ENCODE measurements around the gene TMEM151B.
A peak's percentile ranks its signal among the peaks of the same experiment; 100 is the strongest.

Gene TMEM151B

GRCh38 chr6:44232676-44233566 is 37.3 kb upstream of the TMEM151B start:
- ATAC-seq (no peak), DNase-seq (no peak)

GRCh38 chr6:44233567-44234100 is 36.6 kb upstream of the TMEM151B start:
- no peak for ATAC-seq

DNA sequence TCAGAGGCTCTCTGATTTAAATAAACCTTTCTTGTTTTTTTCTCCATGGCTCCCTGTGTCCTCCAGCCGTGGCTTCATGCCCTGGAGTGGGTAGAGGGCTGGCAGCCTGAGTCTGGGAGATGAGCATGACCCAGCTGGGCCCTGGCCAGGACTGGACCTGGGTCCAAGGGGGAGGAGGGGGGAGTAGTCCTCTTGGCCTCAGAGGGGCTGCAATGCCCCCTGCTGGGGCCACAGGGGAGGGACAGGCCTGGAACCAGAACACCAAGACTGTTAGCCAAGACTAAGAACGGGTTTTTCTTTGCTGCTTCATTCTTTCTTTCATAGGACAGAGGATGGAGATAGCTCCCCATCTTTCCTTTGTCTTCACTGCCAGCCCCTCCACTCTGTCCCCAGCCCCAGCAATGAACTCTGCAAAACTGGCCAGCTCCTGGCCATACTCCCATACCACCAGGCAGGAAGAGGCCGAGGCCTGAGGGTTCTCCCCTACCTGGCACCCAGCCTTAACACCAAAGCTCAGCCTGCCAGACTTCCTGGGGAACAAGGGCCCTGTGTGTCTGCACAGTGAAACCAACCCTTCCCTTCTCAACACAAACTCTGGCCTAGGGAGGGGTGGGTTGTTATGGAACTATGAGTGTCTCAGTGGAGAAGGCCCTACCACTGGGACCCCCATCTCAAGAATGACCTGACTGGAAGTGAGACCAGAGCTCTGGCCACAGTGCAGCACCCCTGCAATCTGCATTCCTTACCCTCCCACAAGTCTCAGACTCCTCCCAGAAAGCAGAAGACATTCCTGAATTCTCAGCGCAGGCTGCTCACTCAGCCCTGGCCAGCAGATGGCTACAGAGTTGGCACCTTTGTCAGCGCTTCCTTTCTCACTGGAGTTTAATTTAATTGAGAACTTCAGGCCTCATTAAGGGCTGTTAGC is 35.9 kb upstream of the TMEM151B start:
- DNase-seq (peak; percentile 43), ATAC-seq (no peak)

More at GRCh38 chr6:44233567-44234100, 36.6 kb upstream of the TMEM151B start:
- DNase-seq = no peak

DNA sequence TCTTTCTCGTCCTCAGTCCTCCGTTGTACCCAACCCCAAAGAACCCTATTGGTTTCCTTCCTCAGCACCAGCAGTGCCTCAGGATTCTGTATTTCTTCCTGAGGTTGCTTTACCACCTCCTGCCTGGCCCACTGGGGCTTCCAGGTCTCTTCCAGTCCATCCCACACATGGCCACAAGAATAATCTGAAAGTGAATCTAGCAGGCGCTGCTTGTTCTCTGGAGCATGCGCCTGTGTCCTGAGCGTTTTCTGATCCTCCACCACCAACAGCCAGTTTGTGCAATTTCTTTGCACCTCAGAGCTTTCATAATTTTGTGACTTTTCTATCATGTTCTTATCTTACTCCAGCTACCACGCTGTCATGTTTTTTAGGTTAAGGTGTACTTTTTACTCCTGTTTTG is 35.0 kb upstream of the TMEM151B start:
- ATAC-seq = no peak
- no peak for DNase-seq

DNA sequence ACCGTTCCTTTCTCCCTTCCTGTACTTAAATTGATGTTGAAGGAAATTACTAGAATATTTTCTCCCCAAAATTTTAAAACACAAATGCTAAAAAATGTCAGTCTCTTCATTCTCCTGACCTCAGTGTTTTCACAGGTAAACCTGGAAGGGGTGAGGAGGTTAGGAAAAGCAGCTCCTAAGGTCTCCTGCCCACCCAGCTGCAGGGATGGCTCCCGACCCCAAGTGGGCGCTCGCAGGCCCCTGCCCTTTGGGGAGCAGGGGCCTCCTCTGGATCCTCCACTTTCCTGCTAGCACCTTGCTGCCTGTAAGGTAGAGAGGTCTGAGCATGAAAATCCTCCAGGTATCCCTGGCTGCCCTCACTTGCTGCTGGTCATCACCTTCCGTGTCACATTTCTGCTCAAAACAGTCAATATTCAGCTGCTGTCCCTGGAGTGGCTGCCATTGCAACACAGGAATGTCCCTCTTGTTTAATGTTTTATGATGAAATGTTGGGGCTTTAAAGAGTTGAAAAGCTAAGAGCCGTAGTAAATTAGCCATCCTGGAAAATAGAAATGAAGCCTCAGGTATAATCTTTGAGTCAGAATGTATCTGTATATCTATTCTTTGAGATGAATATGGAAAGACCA is 34.2 kb upstream of the TMEM151B start:
- no peak for DNase-seq
- no peak for ATAC-seq

- DNase-seq = peak; percentile 74
Observed at GRCh38 chr6:44237021-44237812, 33.0 kb upstream of the TMEM151B start.

GRCh38 chr6:44237813-44238433 is 32.3 kb upstream of the TMEM151B start:
- peak; percentile 81 for ATAC-seq
- peak; percentile 83 for DNase-seq

More at GRCh38 chr6:44237021-44237812, 33.0 kb upstream of the TMEM151B start:
- peak; percentile 84 for ATAC-seq

DNA sequence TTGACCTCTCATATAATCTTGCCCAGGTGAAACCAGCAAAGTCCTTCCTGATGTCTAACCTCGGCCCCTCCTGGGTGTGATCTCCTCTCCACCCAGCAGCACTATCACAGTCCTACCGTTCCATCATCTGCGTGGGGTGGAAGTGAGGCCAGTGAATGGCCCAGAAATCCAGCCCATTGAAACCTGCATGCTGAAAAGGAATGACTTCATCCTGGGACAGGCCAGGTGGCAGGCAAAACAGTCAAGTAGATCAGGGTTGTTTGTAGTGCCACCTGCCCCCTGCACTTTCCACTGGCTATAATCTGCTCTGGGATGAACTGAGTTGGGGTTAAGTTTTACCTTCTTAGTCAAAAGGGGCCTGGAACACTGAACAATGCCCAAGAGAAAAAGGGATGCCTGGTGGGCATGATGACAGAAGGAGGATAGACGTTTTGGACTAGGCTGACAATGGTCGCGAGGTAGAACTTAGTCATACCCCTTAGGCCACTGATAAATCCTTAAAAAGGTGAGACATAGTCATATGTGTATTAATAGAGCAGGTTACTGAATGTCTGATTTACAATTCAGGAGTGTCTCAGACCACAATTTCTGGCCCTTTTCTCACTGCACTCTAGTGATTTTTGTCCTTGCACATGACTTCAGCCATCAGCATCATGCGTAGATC is 31.4 kb upstream of the TMEM151B start:
- ATAC-seq (no peak), DNase-seq (no peak)

DNA sequence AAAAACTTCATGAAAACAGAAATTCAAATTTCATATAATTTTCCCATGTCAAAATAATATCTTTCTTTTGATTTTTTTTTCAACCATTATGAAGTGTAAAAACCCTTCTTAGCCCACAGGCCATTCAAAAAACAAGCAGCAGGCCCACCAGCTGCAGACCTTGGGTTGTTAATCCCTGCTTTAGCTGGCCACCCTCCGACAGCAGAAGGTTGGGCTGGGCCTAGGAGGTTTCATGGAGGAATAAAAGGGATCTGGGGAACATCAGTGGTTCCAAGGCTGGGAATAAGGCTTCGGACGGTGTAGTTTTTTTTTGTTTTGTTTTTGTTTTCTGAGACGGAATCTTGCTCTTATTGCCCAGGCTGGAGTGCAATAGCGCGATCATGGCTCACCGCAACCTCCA is 26.9 kb upstream of the TMEM151B start:
- DNase-seq = no peak

DNA sequence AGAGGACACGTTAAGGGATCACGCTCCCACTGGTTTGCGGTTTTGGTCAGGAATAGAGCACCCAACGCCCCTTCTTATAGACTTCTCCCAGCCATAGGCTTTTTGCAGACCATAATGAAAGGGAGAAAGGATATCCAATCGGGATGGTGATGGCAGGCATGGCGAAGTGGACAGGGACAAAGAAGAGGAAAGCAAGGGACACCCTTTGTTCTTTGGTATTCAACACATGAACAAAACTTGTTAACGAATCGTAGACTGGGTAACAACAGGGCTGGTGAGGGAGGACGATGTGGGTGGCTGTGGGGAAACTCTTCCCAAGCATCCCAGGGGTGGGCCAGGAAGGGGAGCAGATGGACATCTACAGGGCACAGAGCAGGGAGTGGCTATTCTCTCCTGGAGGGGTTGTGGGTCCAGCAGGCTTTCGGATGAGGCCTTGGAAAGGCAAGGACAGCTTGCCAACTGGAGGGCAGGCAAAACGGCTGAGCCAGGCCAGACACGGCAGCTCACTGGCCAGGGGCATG is 24.8 kb upstream of the TMEM151B start:
- DNase-seq = no peak
- no peak for ATAC-seq

More for the DNA sequence above, 26.9 kb upstream of the TMEM151B start:
- ATAC-seq = no peak

DNA sequence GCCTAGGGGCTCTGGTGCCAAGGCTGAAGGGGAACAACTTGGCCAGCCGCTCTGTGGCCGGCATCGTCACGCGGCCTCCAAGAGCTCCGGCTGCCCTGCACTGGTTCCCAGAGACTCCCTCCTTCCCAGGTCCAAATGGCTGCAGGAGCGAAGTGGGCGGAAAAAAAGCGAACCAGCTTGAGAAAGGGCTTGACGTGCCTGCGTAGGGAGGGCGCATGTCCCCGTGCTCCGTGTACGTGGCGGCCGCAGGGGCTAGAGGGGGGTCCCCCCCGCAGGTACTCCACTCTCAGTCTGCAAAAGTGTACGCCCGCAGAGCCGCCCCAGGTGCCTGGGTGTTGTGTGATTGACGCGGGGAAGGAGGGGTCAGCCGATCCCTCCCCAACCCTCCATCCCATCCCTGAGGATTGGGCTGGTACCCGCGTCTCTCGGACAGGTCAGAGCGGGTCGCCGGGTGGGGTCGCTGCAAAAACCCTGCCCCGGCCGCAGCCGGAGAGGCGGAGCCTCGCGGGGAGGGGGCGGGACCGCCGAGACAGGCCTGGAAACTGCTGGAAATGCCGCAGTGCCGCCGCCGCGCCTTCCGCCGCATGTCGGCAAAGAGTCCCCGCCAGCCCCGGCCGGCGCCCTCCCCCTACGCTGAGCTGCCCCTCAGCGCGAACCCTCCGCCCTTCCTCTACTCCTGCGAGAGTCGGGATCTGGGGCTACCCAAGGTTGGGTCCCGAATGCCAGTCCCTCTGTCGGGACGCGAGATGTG is 24.2 kb upstream of the TMEM151B start:
- ATAC-seq (peak; percentile 65), DNase-seq (peak; percentile 93)

GRCh38 chr6:44246663-44247337 is 23.4 kb upstream of the TMEM151B start, which contains the start of gene HSP90AB1:
HSP90AB1 (plus strand) TSS chr6:44247101; CDS start chr6:44248630, 1,529 bp downstream.
- DNase-seq (peak; percentile 95), ATAC-seq (peak; percentile 77)

- ATAC-seq (peak; percentile 54), DNase-seq (peak; percentile 88)
Observed at GRCh38 chr6:44247338-44248302, 22.6 kb upstream of the TMEM151B start.

DNA sequence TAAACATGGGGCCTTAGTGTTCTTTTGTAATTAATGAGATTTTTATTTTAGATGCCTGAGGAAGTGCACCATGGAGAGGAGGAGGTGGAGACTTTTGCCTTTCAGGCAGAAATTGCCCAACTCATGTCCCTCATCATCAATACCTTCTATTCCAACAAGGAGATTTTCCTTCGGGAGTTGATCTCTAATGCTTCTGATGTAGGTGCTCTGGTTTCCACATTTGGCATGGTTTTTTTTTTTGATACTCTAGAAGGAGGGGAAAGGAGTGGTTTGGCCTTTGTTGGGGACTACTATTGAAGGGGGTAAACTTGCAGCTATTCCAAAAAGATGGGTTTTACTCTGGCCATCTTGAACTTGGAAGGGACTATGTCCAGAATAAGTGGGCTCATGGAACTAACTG is 21.7 kb upstream of the TMEM151B start:
- DNase-seq (no peak), ATAC-seq (no peak)

DNA sequence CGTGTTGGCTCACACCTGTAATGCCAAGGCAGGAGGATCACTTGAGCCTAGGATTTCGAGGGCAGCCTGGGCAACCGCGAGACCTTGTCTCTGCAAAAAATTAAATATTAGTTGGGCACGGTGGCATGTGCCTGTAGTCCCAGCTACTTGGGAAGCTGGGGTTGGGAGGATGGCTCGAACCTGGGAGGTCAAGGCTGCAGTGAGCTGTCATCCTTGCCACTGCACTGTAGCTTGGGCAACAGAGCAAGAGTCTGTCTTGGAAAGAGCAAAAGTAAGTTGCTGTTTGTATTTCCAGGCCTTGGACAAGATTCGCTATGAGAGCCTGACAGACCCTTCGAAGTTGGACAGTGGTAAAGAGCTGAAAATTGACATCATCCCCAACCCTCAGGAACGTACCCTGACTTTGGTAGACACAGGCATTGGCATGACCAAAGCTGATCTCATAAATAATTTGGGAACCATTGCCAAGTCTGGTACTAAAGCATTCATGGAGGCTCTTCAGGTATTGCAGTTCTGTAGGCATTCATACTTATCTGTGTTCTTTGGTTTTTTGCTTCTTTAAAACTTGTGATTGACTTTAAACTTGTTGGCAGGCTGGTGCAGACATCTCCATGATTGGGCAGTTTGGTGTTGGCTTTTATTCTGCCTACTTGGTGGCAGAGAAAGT is 21.0 kb upstream of the TMEM151B start:
- no peak for DNase-seq
- ATAC-seq = no peak

GRCh38 chr6:44250067-44250717 is 20.1 kb upstream of the TMEM151B start:
- DNase-seq (no peak), ATAC-seq (no peak)

Measured in stimulated activated naive CD8-positive, alpha-beta T cell treated with anti-CD3 and anti-CD28 coated beads, Interleukin-15, Interleukin-2, amounts not matched to agents 100 U/mL and 50 U/mL, for 24 hours (primary cell).